Smooth muscle cell of the umbilical artery (primary cell): ENCODE results near the gene FAM236D. TPM values are rescaled to one million over a fixed set of nuclear protein-coding genes. Genes with fewer than 3 reads are reported as not detected.

ENCODE experiments used
- total RNA-seq: library from RNA; depleted of rRNA; stranded (reverse); fragments of >200 nt; gene quantifications from 2 replicates; pipeline ENCODE4 v1.2.3, GENCODE V29; 2014

Gene FAM236D
- total RNA-seq = not detected in 2 replicates

GRCh38 chrX:72808110-72808509 lies at the start of gene FAM236D:
Gene FAM236D (minus strand): TSS chrX:72808210. CDS start chrX:72808110, 100 bp downstream.

DNA sequence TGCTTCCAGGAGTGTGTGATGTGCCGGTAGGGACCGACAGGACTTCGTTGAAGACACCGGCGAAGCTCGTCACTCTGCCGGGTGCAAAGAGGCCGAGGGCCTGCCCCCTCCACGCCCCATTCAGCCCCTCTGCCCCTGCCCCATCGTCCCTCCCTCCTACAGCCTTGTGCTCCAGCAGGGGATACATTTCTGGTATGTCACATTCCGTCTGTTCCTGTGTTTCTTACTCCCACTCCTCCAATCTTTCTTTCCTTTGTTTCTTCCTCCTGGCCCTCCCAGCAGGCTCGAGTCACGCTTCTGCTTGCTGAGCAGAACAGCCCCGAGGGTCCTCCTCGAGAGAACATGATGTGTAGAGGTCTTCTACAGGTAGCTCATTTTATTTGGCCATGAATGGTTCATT lies 25.4 kb downstream of the FAM236D start, which contains the start of gene FAM236B:
TSS of gene FAM236B (minus strand) at position 101 of the 400 bp plus-strand sequence. CDS start at position 1, 100 bp downstream.

GRCh38 chrX:72776653-72777466 lies 31.1 kb downstream of the FAM236D start, which contains the start of gene DMRTC1B:
Gene DMRTC1B (plus strand): TSS chrX:72776890. CDS start chrX:72845136, 68,246 bp downstream.

Other genes with a start within 250 kb of the FAM236D start
- gene HDAC8, start 235.4 kb downstream of the FAM236D start, total RNA-seq = 42.4 and 53.4 TPM in 2 replicates
- gene PHKA1, start 93.9 kb downstream of the FAM236D start, total RNA-seq = 21.1 and 22.5 TPM in 2 replicates
- gene DMRTC1B, start 31.3 kb downstream of the FAM236D start, total RNA-seq = not detected in 2 replicates
- not detected in 2 replicates for gene FAM236B, start 25.6 kb downstream of the FAM236D start, total RNA-seq
- gene FAM236C, start 104.4 kb upstream of the FAM236D start, total RNA-seq = not detected in 2 replicates
- not detected in 2 replicates for gene FAM236A, start 130.0 kb upstream of the FAM236D start, total RNA-seq
- gene DMRTC1, start 135.6 kb upstream of the FAM236D start, total RNA-seq = not detected in 2 replicates
- not detected in 2 replicates for gene PABPC1L2B, start 194.7 kb upstream of the FAM236D start, total RNA-seq